Mesenchymal stem cell (in vitro differentiated cells and primary cell): ENCODE measurements around the gene SLC2A10.
A peak's percentile ranks its signal among the peaks of the same experiment; 100 is the strongest.

ENCODE experiments used
- DNase-seq: peaks from one replicate; pipeline ENCODE4 v3.0.0-alpha.2; 2013
- H2AFZ ChIP-seq: one replicate; pipeline ENCODE4 v1.6.1; 2013; ENCODE audit warnings: low read depth, mild to moderate bottlenecking, control low read depth, inconsistent platforms, low read length, moderate library complexity
- H2AK5ac ChIP-seq: 2 replicates; pipeline ENCODE4 v1.6.1; 2013; ENCODE audit warnings: low read length, moderate library complexity, mild to moderate bottlenecking, inconsistent platforms; ENCODE audit not compliant: severe bottlenecking
- H2BK120ac ChIP-seq: one replicate; pipeline ENCODE4 v1.6.1; 2013; ENCODE audit warnings: low read depth, mild to moderate bottlenecking, inconsistent platforms, low read length, moderate library complexity
- H2BK12ac ChIP-seq, 2 experiments: one replicate each; pipeline ENCODE4 v1.6.1; 2013; ENCODE audit warnings: inconsistent platforms in 2 of 2, low read length in 2 of 2, mild to moderate bottlenecking in 2 of 2, moderate library complexity in 2 of 2, control low read depth in 1 of 2
- H2BK15ac ChIP-seq: one replicate; pipeline ENCODE4 v1.6.1; 2013; ENCODE audit warnings: mild to moderate bottlenecking, low read depth, inconsistent platforms; ENCODE audit not compliant: poor library complexity, severe bottlenecking
- H2BK5ac ChIP-seq: 2 replicates; pipeline ENCODE4 v1.6.1; 2013; ENCODE audit warnings: low read depth, mild to moderate bottlenecking, low read length, control low read depth, inconsistent platforms; ENCODE audit not compliant: poor library complexity, severe bottlenecking
- H3K14ac ChIP-seq, 2 experiments: one replicate each; pipeline ENCODE4 v1.6.1; 2013; ENCODE audit warnings: inconsistent platforms in 2 of 2, low read length in 2 of 2, control low read depth in 1 of 2, mild to moderate bottlenecking in 1 of 2, moderate library complexity in 1 of 2
- H3K18ac ChIP-seq, 2 experiments: one replicate each; pipeline ENCODE4 v1.6.1; 2013; ENCODE audit warnings: inconsistent platforms in 2 of 2, low read length in 2 of 2, control low read depth in 1 of 2, low read depth in 1 of 2, mild to moderate bottlenecking in 1 of 2
- H3K23ac ChIP-seq, 2 experiments: one replicate each; pipeline ENCODE4 v1.6.1; 2013; ENCODE audit warnings: inconsistent platforms in 2 of 2, low read length in 2 of 2, mild to moderate bottlenecking in 2 of 2, moderate library complexity in 2 of 2, control low read depth in 1 of 2
- H3K27ac ChIP-seq: 2 replicates; pipeline ENCODE4 v1.5.1; 2013; ENCODE audit warnings: mild to moderate bottlenecking, moderate library complexity, low read length, control low read depth, inconsistent platforms; ENCODE audit not compliant: poor library complexity, severe bottlenecking
- H3K27me3 ChIP-seq, 2 experiments: 2 replicates each; pipeline versions ENCODE4 v1.6.1 to v1.7.0; 2013; ENCODE audit warnings: low read length in 2 of 2, mild to moderate bottlenecking in 2 of 2, moderate library complexity in 2 of 2, control low read depth in 1 of 2, inconsistent platforms in 1 of 2; ENCODE audit not compliant: control insufficient read depth in 1 of 2, insufficient read depth in 1 of 2
- H3K36me3 ChIP-seq, 2 experiments: 2 replicates each; pipeline versions ENCODE4 v1.6.1 to v1.7.0; 2013; ENCODE audit warnings: low read length in 2 of 2, control low read depth in 1 of 2, inconsistent platforms in 1 of 2, low read depth in 1 of 2, mild to moderate bottlenecking in 1 of 2; ENCODE audit not compliant: insufficient read depth in 2 of 2, control insufficient read depth in 1 of 2
- H3K4ac ChIP-seq, 2 experiments: one replicate each; pipeline ENCODE4 v1.6.1; 2013; ENCODE audit warnings: inconsistent platforms in 2 of 2, low read length in 2 of 2, mild to moderate bottlenecking in 2 of 2, moderate library complexity in 2 of 2, control low read depth in 1 of 2, low read depth in 1 of 2
- H3K4me1 ChIP-seq: 2 replicates; pipeline ENCODE4 v1.6.1; 2013; ENCODE audit warnings: low read depth, low read length, control low read depth; ENCODE audit not compliant: control insufficient read depth, insufficient read depth
- H3K4me2 ChIP-seq: 2 replicates; pipeline ENCODE4 v1.6.1; 2013; ENCODE audit warnings: low read length, mild to moderate bottlenecking, inconsistent platforms; ENCODE audit not compliant: poor library complexity, severe bottlenecking
- H3K4me3 ChIP-seq, 2 experiments: 2 replicates each; pipeline versions ENCODE4 v1.5.1 to v1.7.0; 2013; ENCODE audit warnings: low read length in 2 of 2, mild to moderate bottlenecking in 2 of 2, control low read depth in 1 of 2, low read depth in 1 of 2; ENCODE audit not compliant: insufficient read depth in 1 of 2
- H3K79me1 ChIP-seq: replicated peaks from 2 replicates; pipeline ENCODE4 v1.6.1; 2013; ENCODE audit warnings: mild to moderate bottlenecking, control low read depth, low read length, inconsistent platforms; ENCODE audit not compliant: poor library complexity, severe bottlenecking
- H3K9ac ChIP-seq: 2 replicates; pipeline ENCODE4 v1.7.0; 2013; ENCODE audit warnings: mild to moderate bottlenecking, low read length, moderate library complexity
- H3K9me3 ChIP-seq: 2 replicates; pipeline ENCODE4 v1.7.0; 2013; ENCODE audit warnings: mild to moderate bottlenecking, low read length; ENCODE audit not compliant: control insufficient read depth
- H4K8ac ChIP-seq: one replicate; pipeline ENCODE4 v1.6.1; 2013; ENCODE audit warnings: inconsistent platforms, mild to moderate bottlenecking, low read length, moderate library complexity
- H4K91ac ChIP-seq: one replicate; pipeline ENCODE4 v1.6.1; 2013; ENCODE audit warnings: mild to moderate bottlenecking, low read length, inconsistent platforms
- WGBS: methylation state at CpG from one replicate; pipeline ENCODE4 v1.1.7; 2013; ENCODE audit warnings: mixed read lengths; 5-methylcytosine and 5-hydroxymethylcytosine counted together

Gene SLC2A10

GRCh38 chr20:46688151-46689081 is 21.0 kb upstream of the SLC2A10 start:
- WGBS, result 10% methylated on average over 19 of the region's 20 CpGs
- Histone ChIP-seq H2BK5ac (peak overlapping the region; percentile 94), H3K9ac (peak overlapping the region; percentile 95), H3K4me1 (peaks cover 4% of the 10 kb centered on the region), H3K4ac (peak overlapping the region; percentile 75 to 95), H3K14ac (peak overlapping the region; percentile 90 to 97), H4K91ac (peak overlapping the region; percentile 85), H3K18ac (peak overlapping the region; percentile 79 to 98), H3K36me3 (peaks cover 5 to 22% of the 10 kb centered on the region in 2 experiments), H2BK12ac (peak overlapping the region in 1 of 2 experiments; percentile 82), H2AK5ac (peak overlapping the region; percentile 72), H3K79me1 (peaks cover 11% of the 10 kb centered on the region), H2AFZ (no peak overlapping the region), H2BK15ac (peak overlapping the region; percentile 93), H3K23ac (peak overlapping the region in 1 of 2 experiments; percentile 54), H3K27ac (peak overlapping the region; percentile 76), H3K9me3 (no peaks in the 10 kb centered on the region), H3K27me3 (no peaks in the 10 kb centered on the region), H4K8ac (peak overlapping the region; percentile 99), H3K4me3 (peak overlapping the region; percentile 93), H2BK120ac (peak overlapping the region; percentile 88), H3K4me2 (peak overlapping the region; percentile 53)
- peak; percentile 77 for DNase-seq

- no peak within 1 kb of the TSS for H2AFZ ChIP-seq
- H3K9me3 ChIP-seq, result no peaks in the 10 kb centered on the region
- WGBS, result under 1% methylated on average over 71 of the region's 71 CpGs
- H4K91ac ChIP-seq, result peak within 1 kb of the TSS; percentile 85
- DNase-seq, result peak; percentile 100
- peak within 1 kb of the TSS; percentile 93 for H2BK15ac ChIP-seq
- peak within 1 kb of the TSS; percentile 10 to 54 for H3K23ac ChIP-seq
- peak within 1 kb of the TSS; percentile 91 for H3K27ac ChIP-seq
- H2BK12ac ChIP-seq, result peak within 1 kb of the TSS in 1 of 2 experiments; percentile 82
- H3K79me1 ChIP-seq, result peaks cover 6% of the 10 kb centered on the region
- peak within 1 kb of the TSS; percentile 72 for H2AK5ac ChIP-seq
- H3K14ac ChIP-seq, result peak within 1 kb of the TSS; percentile 90 to 97
- H4K8ac ChIP-seq, result peak within 1 kb of the TSS; percentile 99
- H2BK5ac ChIP-seq, result peak within 1 kb of the TSS; percentile 94
- peak within 1 kb of the TSS; percentile 75 to 95 for H3K4ac ChIP-seq
- peaks cover 4% of the 10 kb centered on the region for H3K4me1 ChIP-seq
- H3K18ac ChIP-seq, result peak within 1 kb of the TSS; percentile 79 to 98
- peaks cover 0 to 22% of the 10 kb centered on the region in 2 experiments for H3K36me3 ChIP-seq
- H3K4me2 ChIP-seq, result peak within 1 kb of the TSS; percentile 63
- peak within 1 kb of the TSS; percentile 95 for H3K9ac ChIP-seq
- peak within 1 kb of the TSS; percentile 88 for H2BK120ac ChIP-seq
- H3K4me3 ChIP-seq, result peak within 1 kb of the TSS; percentile 93
- no peaks in the 10 kb centered on the region for H3K27me3 ChIP-seq
Observed at GRCh38 chr20:46689082-46689753, 20.2 kb upstream of the SLC2A10 start, which contains the start of gene TP53RK. TSS of gene TP53RK (minus strand) at chr20:46689444. CDS start at chr20:46689414, 30 bp downstream.

GRCh38 chr20:46689754-46690085 is 19.7 kb upstream of the SLC2A10 start:
- H3K4me2 ChIP-seq, result peak overlapping the region; percentile 63
- H3K14ac ChIP-seq, result no peak overlapping the region
- no peak overlapping the region for H2BK12ac ChIP-seq
- peaks cover 3% of the 10 kb centered on the region for H3K79me1 ChIP-seq
- no peak overlapping the region for H2BK15ac ChIP-seq
- no peak overlapping the region for H2AK5ac ChIP-seq
- peaks cover 4% of the 10 kb centered on the region for H3K4me1 ChIP-seq
- DNase-seq, result no peak
- H3K23ac ChIP-seq, result no peak overlapping the region
- H3K27ac ChIP-seq, result peak overlapping the region; percentile 91
- H4K8ac ChIP-seq, result no peak overlapping the region
- no peaks in the 10 kb centered on the region for H3K9me3 ChIP-seq
- H4K91ac ChIP-seq, result no peak overlapping the region
- H3K18ac ChIP-seq, result no peak overlapping the region
- peak overlapping the region in 1 of 2 experiments; percentile 93 for H3K4me3 ChIP-seq
- no peak overlapping the region for H2AFZ ChIP-seq
- peak overlapping the region; percentile 95 for H3K9ac ChIP-seq
- peak overlapping the region in 1 of 2 experiments; percentile 32 for H3K4ac ChIP-seq
- no peaks in the 10 kb centered on the region for H3K27me3 ChIP-seq
- H2BK120ac ChIP-seq, result no peak overlapping the region
- peaks cover 0 to 21% of the 10 kb centered on the region in 2 experiments for H3K36me3 ChIP-seq
- H2BK5ac ChIP-seq, result no peak overlapping the region
- under 1% methylated on average over 10 of the region's 12 CpGs for WGBS
